BLaER1 treated with 17β-estradiol and CSF1 and Interleukin-3, amounts not matched to agents 10 nM and 100 nM (cell line): ENCODE data around the gene AMPH.

ENCODE experiments used
- H3K27ac ChIP-seq, 11 experiments: shearing (Covaris generic); formaldehyde crosslinking; 2 replicates each; pipeline ENCODE4 v1.8.1; 2022
- H3K27me3 ChIP-seq, 11 experiments: shearing (Covaris generic); formaldehyde crosslinking; 2 replicates each; pipeline ENCODE4 v1.8.1; 2022
- H3K36me3 ChIP-seq, 11 experiments: shearing (Covaris generic); formaldehyde crosslinking; 2 replicates each; pipeline ENCODE4 v1.8.1; 2022
- H3K4me1 ChIP-seq, 10 experiments: shearing (Covaris generic); formaldehyde crosslinking; 2 replicates each; pipeline ENCODE4 v1.8.1; 2022
- H3K4me2 ChIP-seq, 11 experiments: shearing (Covaris generic); formaldehyde crosslinking; 2 replicates each; pipeline ENCODE4 v1.8.1; 2022
- H3K4me3 ChIP-seq, 10 experiments: shearing (Covaris generic); formaldehyde crosslinking; 2 replicates each; pipeline ENCODE4 v1.8.1; 2022
- H3K9ac ChIP-seq, 11 experiments: shearing (Covaris generic); formaldehyde crosslinking; 2 replicates each; pipeline ENCODE4 v1.8.1; 2022
- H3K9me3 ChIP-seq, 11 experiments: shearing (Covaris generic); formaldehyde crosslinking; replicated peaks in 1 of 11; 2 replicates each; pipeline ENCODE4 v1.8.1; 2022
- H4K20me1 ChIP-seq, 11 experiments: shearing (Covaris generic); formaldehyde crosslinking; 2 replicates each; pipeline ENCODE4 v1.8.1; 2022
- Cebpa-rat ChIP-seq, 11 experiments: shearing (Covaris generic); IDR thresholded peaks; 2 replicates each; pipeline ENCODE4 v1.8.1; 2022

Gene AMPH

DNA sequence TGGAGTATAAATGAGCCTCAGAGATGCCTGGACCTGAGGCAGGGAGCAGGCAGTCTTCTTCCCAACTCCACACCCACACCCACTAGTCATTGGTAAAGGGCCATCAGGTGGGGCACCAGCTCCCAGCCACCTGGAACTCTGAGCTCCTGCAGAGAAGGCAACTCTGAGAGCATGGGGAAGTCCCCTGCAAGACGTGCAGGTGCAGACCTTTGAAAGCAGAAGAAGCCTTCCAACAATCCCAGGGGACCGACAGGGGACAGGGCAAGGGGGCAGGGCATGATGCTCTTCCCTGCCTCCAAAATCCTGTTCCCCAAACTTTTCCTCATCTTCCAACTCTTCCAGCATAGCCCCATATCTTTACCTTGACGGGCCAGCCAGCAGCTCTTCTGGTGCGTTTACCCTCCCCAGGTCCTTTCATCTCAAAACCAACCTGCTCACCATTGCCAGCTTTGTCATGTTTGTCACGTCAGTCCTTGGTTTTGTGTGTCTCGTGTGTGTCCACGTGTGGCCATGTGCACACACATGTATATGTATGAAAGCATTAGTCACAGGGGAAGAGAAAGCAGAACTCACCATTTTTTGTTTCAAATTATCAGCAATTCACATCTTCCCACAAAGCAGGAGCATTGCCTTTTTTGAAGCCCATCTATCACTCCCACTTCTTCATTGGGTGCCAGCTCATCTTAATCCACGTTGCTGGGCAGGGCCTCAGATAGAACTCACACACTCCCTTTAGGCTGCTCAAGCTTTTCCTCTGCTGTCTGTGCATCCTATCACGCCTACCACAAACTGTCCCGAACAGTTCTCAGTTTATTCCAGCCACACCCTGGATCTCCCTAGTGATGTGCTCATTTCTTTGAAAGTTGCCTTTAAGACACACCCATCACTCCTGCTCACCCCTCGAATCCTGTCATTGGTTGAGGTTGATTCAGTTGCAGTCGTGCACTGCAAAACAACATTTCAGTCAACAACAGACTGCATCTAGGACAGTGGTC, 41.0 kb upstream of the AMPH start:
- H3K9ac ChIP-seq, result no peak overlapping the region
- H3K36me3 ChIP-seq, result no peaks in the 10 kb centered on the region
- H4K20me1 ChIP-seq, result no peaks in the 10 kb centered on the region
- peaks cover 0 to 44% (median 0%) of the 10 kb centered on the region in 10 experiments; a peak in 6 of 20 replicates for H3K4me1 ChIP-seq
- H3K27ac ChIP-seq, result peak overlapping the region in 2 of 11 experiments; percentile 65 to 70; a peak in 4 of 22 replicates
- TF ChIP-seq Cebpa-rat (IDR thresholded peaks at IDR 0.05), result no peak
- H3K9me3 ChIP-seq, result no peaks in the 10 kb centered on the region
- H3K27me3 ChIP-seq, result no peaks in the 10 kb centered on the region
- no peak overlapping the region for H3K4me3 ChIP-seq
- peak overlapping the region in 3 of 11 experiments; percentile 32 to 71 (median 35); a peak in 5 of 22 replicates for H3K4me2 ChIP-seq

DNA sequence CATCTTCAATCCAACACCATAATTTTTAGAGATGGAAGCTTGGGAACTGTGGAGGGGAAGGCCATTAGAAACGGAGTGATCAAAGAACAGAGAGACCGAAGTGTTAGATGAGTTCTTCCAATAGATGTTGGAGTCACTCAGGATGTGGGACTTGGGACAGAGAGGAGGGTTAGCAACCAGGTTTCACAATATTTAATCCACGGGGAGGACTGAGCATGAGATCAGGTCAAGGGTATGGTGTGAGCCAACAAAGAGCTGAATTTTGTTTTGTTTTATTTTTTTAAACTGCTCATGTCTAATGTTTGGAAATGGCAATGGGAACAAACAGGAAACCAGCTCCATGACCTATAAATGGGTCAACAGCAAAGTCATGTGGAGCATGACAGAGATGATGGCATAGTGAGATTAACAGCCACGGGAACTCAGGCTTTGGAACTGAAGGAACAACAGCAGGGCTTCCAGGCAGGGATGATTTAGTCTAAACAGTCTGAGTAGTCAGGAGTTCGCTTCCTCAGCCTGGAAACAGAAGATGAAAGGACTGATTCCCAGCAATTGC, 38.9 kb upstream of the AMPH start:
- Histone ChIP-seq H3K27me3 (no peaks in the 10 kb centered on the region), H3K27ac (no peak overlapping the region), H3K36me3 (no peaks in the 10 kb centered on the region), H3K9me3 (peaks cover 0 to 4% (median 0%) of the 10 kb centered on the region in 11 experiments; a peak in 2 of 22 replicates), H3K4me1 (peaks cover 0 to 38% (median 0%) of the 10 kb centered on the region in 10 experiments; a peak in 6 of 20 replicates), H4K20me1 (no peaks in the 10 kb centered on the region), H3K9ac (no peak overlapping the region), H3K4me2 (no peak overlapping the region), H3K4me3 (no peak overlapping the region)
- no peak for TF ChIP-seq Cebpa-rat (IDR thresholded peaks at IDR 0.05)

DNA sequence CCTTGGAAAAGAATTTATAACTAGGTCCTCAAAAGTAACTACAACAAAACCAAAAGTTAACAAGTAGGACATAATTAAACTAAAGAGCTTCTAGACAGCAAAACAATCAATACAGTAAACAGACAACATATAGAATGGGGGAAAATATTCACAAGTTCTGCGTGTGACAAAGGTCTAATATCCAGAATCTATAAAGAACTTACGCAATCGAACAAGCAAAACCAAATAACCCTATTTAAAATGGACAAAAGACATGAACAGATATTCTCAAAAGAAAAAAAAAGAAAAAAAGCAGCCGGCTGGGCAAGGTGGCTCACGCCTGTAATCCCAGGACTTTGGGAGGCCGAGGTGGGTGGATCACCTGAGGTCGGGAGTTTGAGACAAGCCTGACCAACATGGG, 33.8 kb upstream of the AMPH start:
- TF ChIP-seq Cebpa-rat (IDR thresholded peaks at IDR 0.05), result 0 out of 22 replicates have a peak, but pooled peaks of 2 of the 11 experiments have one; percentile 29 to 41

DNA sequence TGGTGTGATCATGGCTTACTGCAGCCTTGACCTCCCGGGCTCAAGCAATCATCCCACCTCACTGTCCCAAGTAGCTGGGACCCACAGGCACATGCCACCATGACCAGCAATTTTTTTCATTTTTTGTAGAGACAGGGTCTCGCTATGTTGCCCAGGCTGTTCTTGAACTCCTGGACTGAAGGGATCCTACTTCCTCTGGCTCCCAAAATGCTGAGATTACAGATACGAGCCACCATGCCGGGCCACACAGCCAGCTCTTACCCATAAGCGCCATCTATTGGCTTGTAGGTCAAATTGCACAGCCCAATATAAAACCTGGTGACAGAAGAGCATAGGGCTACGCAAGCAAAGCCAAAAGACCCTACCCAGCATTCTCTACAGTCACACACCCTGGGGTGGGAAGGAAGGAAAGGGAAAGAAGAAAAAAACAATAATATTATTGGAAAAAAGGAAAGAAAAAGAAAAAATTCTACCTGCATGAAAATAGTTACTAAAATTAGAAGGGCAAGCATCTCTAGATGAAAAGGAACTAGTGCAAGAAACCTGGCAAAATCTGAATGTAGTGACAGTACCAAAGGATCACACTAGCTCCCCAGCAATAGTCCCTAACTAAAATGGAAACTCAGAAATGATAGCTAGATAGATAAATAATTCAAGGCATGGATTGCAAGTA, 29.4 kb upstream of the AMPH start:
- Histone ChIP-seq H4K20me1 (no peaks in the 10 kb centered on the region), H3K27ac (no peak overlapping the region; a peak in 1 of 22 replicates), H3K4me3 (no peak overlapping the region), H3K36me3 (no peaks in the 10 kb centered on the region), H3K4me1 (peaks cover 0 to 43% (median 0%) of the 10 kb centered on the region in 10 experiments; a peak in 7 of 20 replicates), H3K9ac (no peak overlapping the region), H3K4me2 (no peak overlapping the region), H3K9me3 (0 out of 22 replicates have a peak, but pooled peaks cover 0 to 4% (median 0%) of the 10 kb centered on the region in 11 experiments), H3K27me3 (no peaks in the 10 kb centered on the region)
- no peak for TF ChIP-seq Cebpa-rat (IDR thresholded peaks at IDR 0.05)

More for the DNA sequence above, 33.8 kb upstream of the AMPH start:
- no peak overlapping the region for H3K4me3 ChIP-seq
- no peak overlapping the region for H3K4me2 ChIP-seq
- no peaks in the 10 kb centered on the region for H3K27me3 ChIP-seq
- H3K27ac ChIP-seq, result no peak overlapping the region
- peaks cover 0 to 2% (median 0%) of the 10 kb centered on the region in 10 experiments; a peak in 1 of 20 replicates for H3K4me1 ChIP-seq
- no peaks in the 10 kb centered on the region for H3K36me3 ChIP-seq
- no peaks in the 10 kb centered on the region for H4K20me1 ChIP-seq
- peaks cover 0 to 8% (median 0%) of the 10 kb centered on the region in 11 experiments; a peak in 2 of 22 replicates for H3K9me3 ChIP-seq
- no peak overlapping the region for H3K9ac ChIP-seq

DNA sequence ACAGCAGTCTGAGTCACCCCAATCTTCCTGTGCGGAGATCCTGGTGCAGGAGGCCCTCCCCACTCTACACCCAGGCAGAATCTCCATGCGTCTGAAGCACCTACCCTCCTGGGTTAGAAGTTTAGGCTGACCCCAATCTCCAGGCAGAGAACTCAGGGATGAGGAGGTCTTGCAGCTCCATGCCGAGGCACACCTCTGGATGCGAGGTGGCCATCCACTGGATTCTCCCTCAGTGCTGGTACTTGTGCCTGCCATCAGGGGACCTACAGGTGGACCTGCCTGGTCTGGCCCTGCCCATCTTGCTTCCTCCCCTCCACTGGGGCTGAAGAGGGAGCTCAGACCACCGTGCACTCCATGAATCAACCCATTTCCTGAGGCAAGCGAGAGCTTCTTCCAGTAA, 28.8 kb upstream of the AMPH start:
- H3K27ac ChIP-seq, result no peak overlapping the region
- no peak overlapping the region for H3K4me3 ChIP-seq
- no peaks in the 10 kb centered on the region for H3K27me3 ChIP-seq
- H3K4me1 ChIP-seq, result peaks cover 0 to 43% (median 0%) of the 10 kb centered on the region in 10 experiments; a peak in 7 of 20 replicates
- 0 out of 22 replicates have a peak, but pooled peaks cover 0 to 4% (median 0%) of the 10 kb centered on the region in 11 experiments for H3K9me3 ChIP-seq
- H3K36me3 ChIP-seq, result no peaks in the 10 kb centered on the region
- no peak overlapping the region for H3K9ac ChIP-seq
- 0 out of 22 replicates have a peak overlapping the region, but pooled peaks of 1 of the 11 experiments have one; percentile 11 for H3K4me2 ChIP-seq
- no peaks in the 10 kb centered on the region for H4K20me1 ChIP-seq
- no peak for TF ChIP-seq Cebpa-rat (IDR thresholded peaks at IDR 0.05)

DNA sequence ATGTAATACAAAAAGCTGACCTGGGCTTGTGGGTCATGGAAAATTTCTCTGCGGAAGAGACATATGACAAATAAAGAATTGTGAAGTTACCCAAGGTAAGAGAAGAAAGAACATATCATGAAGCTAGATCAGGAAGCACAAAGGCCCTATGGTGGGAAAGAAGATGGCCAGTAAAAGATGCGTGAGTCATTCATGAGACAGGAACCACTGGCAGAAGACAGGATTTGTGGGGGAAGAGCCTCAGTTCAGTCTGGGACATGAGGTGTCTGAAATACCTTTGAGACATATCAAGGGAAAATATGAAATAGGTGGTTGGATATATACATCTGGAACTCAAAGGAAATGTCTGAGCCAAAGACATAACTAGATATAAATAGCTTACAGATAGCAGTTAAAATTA, 27.7 kb upstream of the AMPH start:
- Histone ChIP-seq H3K9me3 (no peaks in the 10 kb centered on the region), H3K4me2 (peak overlapping the region in 3 of 11 experiments; percentile 21 to 39 (median 21); a peak in 4 of 22 replicates), H3K36me3 (no peaks in the 10 kb centered on the region), H3K4me1 (peaks cover 0 to 43% (median 0%) of the 10 kb centered on the region in 10 experiments; a peak in 7 of 20 replicates), H3K4me3 (no peak overlapping the region), H4K20me1 (no peaks in the 10 kb centered on the region), H3K27me3 (no peaks in the 10 kb centered on the region), H3K27ac (peak overlapping the region in 1 of 11 experiments; percentile 15; a peak in 1 of 22 replicates), H3K9ac (no peak overlapping the region)
- no peak for TF ChIP-seq Cebpa-rat (IDR thresholded peaks at IDR 0.05)

DNA sequence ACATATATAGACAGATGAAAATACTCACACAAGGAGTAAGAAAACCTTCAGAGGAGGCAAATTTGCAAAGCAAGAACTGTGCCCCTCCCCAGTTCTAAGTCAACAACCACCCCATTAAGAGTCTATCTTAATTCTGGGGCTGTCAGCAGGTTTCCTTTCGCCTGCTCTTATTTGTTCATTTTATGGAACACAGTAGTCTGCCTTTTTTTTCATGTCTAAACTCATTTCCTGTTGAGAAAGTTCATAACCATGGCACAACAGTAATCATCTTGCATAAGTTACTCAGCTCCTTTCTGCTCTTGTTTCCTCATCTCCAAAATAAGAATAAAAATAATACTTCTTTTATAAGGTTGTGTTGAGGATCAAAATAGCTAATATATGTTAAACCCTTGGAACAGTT, 25.8 kb upstream of the AMPH start:
- Histone ChIP-seq H3K27ac (peak overlapping the region in 3 of 11 experiments; percentile 54 to 60 (median 54); a peak in 7 of 22 replicates), H4K20me1 (no peaks in the 10 kb centered on the region), H3K9me3 (no peaks in the 10 kb centered on the region), H3K9ac (no peak overlapping the region), H3K27me3 (no peaks in the 10 kb centered on the region), H3K4me1 (peaks cover 0 to 43% (median 0%) of the 10 kb centered on the region in 10 experiments; a peak in 7 of 20 replicates), H3K4me3 (no peak overlapping the region), H3K36me3 (no peaks in the 10 kb centered on the region), H3K4me2 (peak overlapping the region in 4 of 11 experiments; percentile 3 to 71 (median 58); a peak in 8 of 22 replicates)
- TF ChIP-seq Cebpa-rat (IDR thresholded peaks at IDR 0.05), result no peak
